ENCODE results near the gene CYP21A2. TPM values are rescaled to one million over a fixed set of nuclear protein-coding genes. Genes with fewer than 3 reads are reported as not detected.
"Not testable (repeated sequence)": the region's sequence is repeated elsewhere in the genome, so short reads cannot be mapped to it uniquely, and the experiment has no call there.

CYP21A2 gene
- polyA plus RNA-seq, 3 donors, result 0.55 to 1.3 (median 0.58) TPM

- DNase-seq (ENCODE audit: low read depth in 3 of 3, low spot score in 2 of 3), result not testable (repeated sequence)
Measured at GRCh38 chr6:32028631-32029030, 9.6 kb upstream of the CYP21A2 start.

- not testable (repeated sequence) for DNase-seq (ENCODE audit: low read depth in 3 of 3, low spot score in 2 of 3)
Measured at GRCh38 chr6:32029553-32029952, 8.7 kb upstream of the CYP21A2 start.

GRCh38 chr6:32035283-32036013 lies 2.8 kb upstream of the CYP21A2 start:
- not testable (repeated sequence) for DNase-seq (ENCODE audit: low read depth in 3 of 3, low spot score in 2 of 3)

- DNase-seq (ENCODE audit: low read depth in 3 of 3, low spot score in 2 of 3), result not testable (repeated sequence)
Measured at GRCh38 chr6:32037136-32037535, 1.1 kb upstream of the CYP21A2 start.

DNA sequence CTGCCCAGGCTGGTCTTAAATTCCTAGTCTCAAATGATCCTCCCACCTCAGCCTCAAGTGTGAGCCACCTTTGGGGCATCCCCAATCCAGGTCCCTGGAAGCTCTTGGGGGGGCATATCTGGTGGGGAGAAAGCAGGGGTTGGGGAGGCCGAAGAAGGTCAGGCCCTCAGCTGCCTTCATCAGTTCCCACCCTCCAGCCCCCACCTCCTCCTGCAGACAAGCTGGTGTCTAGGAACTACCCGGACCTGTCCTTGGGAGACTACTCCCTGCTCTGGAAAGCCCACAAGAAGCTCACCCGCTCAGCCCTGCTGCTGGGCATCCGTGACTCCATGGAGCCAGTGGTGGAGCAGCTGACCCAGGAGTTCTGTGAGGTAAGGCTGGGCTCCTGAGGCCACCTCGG lies 663 bp downstream of the CYP21A2 start:
- not testable (repeated sequence) for DNase-seq (ENCODE audit: low read depth in 3 of 3, low spot score in 2 of 3)

DNA sequence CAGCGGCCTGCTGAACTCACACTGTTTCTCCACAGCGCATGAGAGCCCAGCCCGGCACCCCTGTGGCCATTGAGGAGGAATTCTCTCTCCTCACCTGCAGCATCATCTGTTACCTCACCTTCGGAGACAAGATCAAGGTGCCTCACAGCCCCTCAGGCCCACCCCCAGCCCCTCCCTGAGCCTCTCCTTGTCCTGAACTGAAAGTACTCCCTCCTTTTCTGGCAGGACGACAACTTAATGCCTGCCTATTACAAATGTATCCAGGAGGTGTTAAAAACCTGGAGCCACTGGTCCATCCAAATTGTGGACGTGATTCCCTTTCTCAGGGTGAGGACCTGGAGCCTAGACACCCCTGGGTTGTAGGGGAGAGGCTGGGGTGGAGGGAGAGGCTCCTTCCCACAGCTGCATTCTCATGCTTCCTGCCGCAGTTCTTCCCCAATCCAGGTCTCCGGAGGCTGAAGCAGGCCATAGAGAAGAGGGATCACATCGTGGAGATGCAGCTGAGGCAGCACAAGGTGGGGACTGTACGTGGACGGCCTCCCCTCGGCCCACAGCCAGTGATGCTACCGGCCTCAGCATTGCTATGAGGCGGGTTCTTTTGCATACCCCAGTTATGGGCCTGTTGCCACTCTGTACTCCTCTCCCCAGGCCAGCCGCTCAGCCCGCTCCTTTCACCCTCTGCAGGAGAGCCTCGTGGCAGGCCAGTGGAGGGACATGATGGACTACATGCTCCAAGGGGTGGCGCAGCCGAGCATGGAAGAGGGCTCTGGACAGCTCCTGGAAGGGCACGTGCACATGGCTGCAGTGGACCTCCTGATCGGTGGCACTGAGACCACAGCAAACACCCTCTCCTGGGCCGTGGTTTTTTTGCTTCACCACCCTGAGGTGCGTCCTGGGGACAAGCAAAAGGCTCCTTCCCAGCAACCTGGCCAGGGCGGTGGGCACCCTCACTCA lies 1.4 kb downstream of the CYP21A2 start:
- not testable (repeated sequence) for DNase-seq (ENCODE audit: low read depth in 3 of 3, low spot score in 2 of 3)

DNA sequence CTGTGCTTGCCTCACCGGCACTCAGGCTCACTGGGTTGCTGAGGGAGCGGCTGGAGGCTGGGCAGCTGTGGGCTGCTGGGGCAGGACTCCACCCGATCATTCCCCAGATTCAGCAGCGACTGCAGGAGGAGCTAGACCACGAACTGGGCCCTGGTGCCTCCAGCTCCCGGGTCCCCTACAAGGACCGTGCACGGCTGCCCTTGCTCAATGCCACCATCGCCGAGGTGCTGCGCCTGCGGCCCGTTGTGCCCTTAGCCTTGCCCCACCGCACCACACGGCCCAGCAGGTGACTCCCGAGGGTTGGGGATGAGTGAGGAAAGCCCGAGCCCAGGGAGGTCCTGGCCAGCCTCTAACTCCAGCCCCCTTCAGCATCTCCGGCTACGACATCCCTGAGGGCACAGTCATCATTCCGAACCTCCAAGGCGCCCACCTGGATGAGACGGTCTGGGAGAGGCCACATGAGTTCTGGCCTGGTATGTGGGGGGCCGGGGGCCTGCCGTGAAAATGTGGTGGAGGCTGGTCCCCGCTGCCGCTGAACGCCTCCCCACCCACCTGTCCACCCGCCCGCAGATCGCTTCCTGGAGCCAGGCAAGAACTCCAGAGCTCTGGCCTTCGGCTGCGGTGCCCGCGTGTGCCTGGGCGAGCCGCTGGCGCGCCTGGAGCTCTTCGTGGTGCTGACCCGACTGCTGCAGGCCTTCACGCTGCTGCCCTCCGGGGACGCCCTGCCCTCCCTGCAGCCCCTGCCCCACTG lies 2.3 kb downstream of the CYP21A2 start:
- not testable (repeated sequence) for DNase-seq (ENCODE audit: low read depth in 3 of 3, low spot score in 2 of 3)

DNA sequence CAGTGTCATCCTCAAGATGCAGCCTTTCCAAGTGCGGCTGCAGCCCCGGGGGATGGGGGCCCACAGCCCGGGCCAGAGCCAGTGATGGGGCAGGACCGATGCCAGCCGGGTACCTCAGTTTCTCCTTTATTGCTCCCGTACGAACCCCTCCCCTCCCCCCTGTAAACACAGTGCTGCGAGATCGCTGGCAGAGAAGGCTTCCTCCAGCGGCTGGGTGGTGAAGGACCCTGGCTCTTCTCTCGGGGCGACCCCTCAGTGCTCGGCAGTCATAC lies 2.8 kb downstream of the CYP21A2 start:
- not testable (repeated sequence) for DNase-seq (ENCODE audit: low read depth in 3 of 3, low spot score in 2 of 3)

- not testable (repeated sequence) for DNase-seq (ENCODE audit: low read depth in 3 of 3, low spot score in 2 of 3)
Measured at GRCh38 chr6:32041385-32041784, 3.2 kb downstream of the CYP21A2 start.

GRCh38 chr6:32042276-32042675 lies 4.1 kb downstream of the CYP21A2 start:
- not testable (repeated sequence) for DNase-seq (ENCODE audit: low read depth in 3 of 3, low spot score in 2 of 3)

- not testable (repeated sequence) for DNase-seq (ENCODE audit: low read depth in 3 of 3, low spot score in 2 of 3)
Measured at GRCh38 chr6:32043589-32044380, 5.6 kb downstream of the CYP21A2 start.

DNA sequence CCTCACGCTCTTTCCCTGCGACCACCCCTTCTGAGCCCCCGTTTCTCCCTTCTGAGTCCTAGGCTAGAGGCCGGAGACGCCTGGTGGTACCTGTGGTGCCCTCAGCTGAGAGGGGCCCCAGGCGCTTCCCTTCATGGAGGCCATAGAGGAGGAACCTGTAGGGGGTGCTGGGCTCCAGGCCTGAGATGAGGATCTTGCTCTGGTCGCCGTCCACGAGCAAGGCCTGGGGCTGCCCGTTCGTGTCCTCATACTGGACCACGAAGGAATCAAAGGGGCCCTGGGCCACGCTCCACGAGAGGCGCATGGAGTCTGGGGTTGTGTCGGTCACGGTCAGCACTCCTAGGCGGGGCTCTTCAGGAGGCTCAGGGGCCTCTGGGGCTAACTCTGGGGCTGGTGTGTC lies 6.7 kb downstream of the CYP21A2 start:
- not testable (repeated sequence) for DNase-seq (ENCODE audit: low read depth in 3 of 3, low spot score in 2 of 3)

DNA sequence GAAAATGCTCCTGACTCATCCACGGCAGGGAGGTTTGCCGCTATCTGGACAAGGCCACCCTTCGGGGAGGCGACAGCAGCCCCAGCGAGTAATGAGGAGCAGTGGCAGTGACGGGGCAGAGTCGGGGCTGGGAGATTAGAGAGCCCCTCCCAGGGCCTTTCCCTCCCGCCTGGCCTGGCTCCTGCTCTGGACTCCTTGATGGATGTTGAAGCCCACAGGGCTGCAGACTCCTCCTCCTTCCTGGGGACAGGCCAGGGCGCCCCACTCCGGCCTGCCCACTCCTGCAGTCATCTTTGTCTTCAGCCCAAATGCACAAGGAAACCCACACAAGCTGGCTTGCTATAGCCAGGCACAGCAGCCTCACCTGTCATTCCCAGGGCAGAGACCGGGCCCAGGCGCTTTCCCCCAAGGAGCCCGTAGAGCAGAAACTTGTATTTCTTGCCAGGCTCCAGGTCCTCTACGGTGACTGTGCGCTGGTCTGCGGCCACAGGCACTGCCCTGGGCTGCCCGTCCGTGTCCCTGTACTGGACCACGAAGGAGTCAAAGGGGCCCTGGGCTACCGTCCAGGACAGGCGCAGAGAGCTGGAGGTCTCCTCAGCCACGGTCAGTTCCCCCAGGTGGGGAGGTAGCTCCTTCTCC lies 7.7 kb downstream of the CYP21A2 start:
- no peak for DNase-seq (ENCODE audit: low read depth in 3 of 3, low spot score in 2 of 3)

DNA sequence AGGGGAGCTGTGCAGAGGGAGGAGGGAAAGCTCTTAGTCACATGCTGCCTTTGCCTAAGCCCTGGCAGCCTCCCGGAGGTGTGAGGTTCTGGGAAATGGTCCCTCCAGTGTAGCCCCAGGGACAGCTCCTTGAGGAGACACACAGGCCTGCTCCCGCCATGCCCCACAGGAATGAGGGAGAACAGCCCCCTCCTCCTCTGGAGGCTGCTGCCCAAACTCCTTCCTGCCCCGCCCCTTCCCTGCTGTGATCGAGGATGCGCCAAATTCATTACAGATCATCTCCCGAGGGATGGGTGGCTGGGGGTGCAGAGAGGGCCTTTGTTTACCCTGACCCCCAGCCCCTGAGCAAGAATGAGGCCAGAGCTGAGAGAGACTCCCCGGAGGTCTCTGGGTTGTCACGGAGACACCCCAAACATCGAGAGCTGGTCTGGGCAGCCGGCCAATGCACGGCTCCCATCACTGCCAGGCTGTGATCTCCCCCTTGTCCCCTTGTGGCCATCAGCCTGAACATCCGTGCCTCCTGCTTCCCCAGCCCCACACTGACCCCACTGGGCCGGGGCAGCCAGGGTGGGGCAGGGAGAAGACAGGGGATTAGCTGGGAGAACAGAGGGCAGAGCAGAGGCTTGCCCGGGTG lies 8.4 kb downstream of the CYP21A2 start:
- DNase-seq (ENCODE audit: low read depth in 3 of 3, low spot score in 2 of 3), result no peak

DNA sequence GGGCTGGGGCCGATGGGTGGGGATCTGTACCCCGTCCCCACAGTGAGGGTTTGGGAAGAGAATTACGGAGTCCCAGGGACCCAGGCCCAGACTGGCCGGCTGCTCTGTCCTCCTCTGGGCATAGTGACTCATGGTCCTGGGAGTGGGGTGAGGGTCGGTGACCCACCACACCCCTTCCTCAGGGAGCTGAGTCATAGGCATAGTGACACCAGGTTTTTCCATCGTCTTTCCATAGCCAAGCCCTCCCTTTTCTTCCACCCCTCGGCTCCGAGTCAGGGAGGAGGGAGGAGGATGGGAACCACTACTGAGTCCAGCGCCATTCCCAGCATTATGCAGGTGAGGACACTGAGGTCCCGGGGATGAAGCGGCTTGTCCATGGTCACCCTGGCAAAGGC lies 8.9 kb downstream of the CYP21A2 start:
- no peak for DNase-seq (ENCODE audit: low read depth in 3 of 3, low spot score in 2 of 3)

GRCh38 chr6:32047539-32047854 lies 9.3 kb downstream of the CYP21A2 start:
- no peak for DNase-seq (ENCODE audit: low read depth in 3 of 3, low spot score in 2 of 3)

DNA sequence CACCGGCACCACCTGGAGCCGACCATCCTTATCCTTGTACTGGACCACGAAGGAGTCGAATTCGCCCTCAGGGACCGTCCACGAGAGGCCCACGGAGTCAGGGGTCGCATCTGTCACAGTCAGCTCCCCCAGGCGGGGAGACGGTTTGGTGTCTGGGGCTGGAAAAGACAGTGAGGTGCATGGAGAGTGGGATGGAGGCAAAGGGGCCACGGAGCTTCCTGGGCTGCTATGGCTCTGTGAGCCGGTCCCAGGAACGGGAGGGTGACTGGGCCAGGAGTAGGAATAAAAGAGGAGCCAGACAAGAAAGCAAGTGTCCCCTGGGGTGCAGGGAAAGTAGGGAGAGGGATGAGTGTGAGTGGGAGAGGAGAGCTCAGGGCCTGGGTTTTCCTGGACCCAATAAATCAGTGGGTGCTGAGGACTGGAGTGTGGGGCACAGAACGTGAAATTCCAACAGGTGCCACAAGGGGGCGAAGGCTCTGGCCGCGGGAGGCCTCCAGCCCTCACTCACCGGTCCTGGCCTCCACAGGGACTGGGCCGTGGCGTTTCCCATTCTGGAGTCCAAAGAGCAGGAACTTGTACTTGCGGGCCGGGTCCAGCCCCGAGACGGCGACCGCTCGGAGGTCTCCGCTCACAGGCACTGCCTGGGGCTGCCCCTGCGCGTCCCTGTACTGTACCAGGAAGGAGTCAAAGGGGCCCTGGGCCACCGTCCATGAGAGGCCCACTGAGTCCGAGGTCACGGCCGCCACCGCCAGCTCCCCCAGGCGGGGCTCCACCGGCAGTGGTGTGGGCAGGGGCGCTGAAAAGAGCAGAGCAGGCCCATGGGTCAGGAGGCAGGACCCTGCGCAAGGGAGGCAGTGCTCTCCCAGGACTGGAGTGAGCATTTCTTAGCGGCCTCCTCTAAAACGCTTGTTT lies 9.9 kb downstream of the CYP21A2 start:
- peak in 1 of 3 donors; percentile 32 for DNase-seq (ENCODE audit: low read depth in 3 of 3, low spot score in 2 of 3)

- not testable (repeated sequence) for DNase-seq (ENCODE audit: low read depth in 3 of 3, low spot score in 2 of 3)
Measured at GRCh38 chr6:32049149-32049548, 10.9 kb downstream of the CYP21A2 start.
